ENCODE data around the gene SCGB1D4.
"Not testable (repeated sequence)": the region's sequence is repeated elsewhere in the genome, so short reads cannot be mapped to it uniquely, and the experiment has no call there.

Gene SCGB1D4
- total RNA-seq = 0 to 0.03 (median 0) reads per million in 18 experiments

DNA sequence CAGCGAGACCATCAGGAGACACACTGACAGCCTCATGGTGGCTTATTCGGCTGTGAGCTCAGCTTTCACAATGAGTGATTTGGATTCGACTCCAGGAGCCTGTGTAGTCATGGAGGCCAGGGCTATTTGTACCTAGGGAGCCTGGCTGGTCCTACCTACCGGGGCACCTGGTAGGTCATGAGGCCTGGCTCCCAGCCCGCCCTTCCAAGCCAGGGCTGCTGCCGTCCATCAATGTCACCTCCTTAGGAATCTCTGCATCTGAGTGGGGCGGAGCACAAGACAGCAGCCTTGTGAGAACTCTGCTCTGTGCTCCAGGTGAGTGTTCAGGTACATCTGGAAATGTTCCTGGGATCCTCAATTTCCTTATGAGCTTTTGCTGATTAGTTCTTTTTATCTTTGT, at the start of gene SCGB1D4:
SCGB1D4 (minus strand) TSS at position 101 of the 400 bp plus-strand sequence; CDS start at position 36, 65 bp downstream.
- DNase-seq = no peak

DNA sequence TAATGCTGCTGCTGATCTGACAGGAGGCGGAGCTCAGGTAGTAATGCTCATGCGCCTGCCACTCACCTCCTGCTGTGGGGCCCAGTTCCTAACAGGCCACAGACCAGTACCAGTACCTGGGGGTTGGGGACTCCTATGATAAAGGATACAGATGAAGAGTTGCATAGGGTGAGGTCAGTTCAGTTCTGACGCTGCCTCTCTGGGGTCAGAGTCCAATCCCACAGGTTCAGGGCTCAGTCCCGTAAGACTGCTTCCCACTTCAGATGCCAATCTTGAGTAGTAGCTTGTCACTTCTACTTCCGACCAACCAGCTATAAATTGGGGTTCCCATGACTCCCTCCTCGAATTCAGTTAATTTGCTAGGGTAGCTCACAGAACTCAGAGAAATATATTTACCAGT, 47.0 kb upstream of the SCGB1D4 start:
- DNase-seq = no peak

DNA sequence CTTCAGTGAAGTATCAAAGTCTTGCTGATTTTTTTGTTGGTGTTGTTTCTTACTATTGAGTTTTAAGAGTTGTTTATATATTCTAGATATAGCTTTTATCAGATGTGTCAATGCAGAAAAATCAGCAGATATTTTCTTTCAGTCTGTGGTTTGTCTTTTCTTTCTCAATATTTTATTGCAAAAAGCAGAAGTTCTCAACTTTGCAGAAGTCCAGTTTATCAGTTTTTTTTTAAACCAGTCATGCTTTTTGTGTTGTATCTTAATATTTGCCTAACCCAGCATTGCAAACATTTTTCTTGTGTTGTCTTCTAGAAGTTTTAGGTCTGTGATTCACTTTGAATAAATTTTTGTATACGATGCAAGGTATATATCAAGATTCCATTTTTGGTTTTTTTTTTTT, 45.3 kb upstream of the SCGB1D4 start:
- DNase-seq = peak; percentile 47 to 94

GRCh38 chr11:62343646-62344190, 44.8 kb upstream of the SCGB1D4 start:
- peak; percentile 69 to 71 for DNase-seq

GRCh38 chr11:62341588-62341987, 42.7 kb upstream of the SCGB1D4 start:
- DNase-seq = peak in 1 of 2 donors; percentile 9

DNA sequence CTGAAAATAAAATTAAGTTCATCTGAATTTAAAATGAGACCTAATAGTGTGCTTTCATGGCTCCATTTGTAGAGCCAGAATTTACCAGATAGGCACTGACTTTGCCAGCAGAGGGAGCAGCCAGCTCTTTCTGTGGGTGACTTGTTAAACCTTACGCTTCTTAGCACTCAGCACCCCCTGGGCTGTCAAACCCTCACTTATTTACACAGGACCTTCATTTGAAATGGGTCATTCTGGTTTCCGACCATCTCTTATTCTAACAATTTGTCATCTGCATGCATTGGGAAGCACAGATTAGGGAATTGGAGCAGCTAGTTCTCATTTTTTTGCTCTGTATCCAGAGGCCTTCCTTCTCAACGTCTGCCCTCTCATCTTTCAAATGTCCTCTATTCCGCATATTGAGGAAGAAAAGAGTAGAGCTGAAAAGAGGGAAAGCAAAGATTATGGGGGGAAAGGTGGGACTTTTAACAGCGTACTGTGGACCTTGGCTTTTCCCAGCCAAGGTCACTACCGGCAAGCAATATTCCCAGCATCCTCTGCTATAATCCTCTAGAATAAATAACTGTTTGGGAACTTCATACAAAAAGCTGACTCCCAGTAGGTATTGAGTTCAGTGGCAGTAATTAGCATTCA, 41.5 kb upstream of the SCGB1D4 start:
- peak; percentile 74 to 75 for DNase-seq

GRCh38 chr11:62338218-62338617, 39.3 kb upstream of the SCGB1D4 start:
- no peak for DNase-seq

GRCh38 chr11:62337303-62338181, 38.7 kb upstream of the SCGB1D4 start, which contains the start of gene ASRGL1:
ASRGL1 (plus strand) TSS chr11:62337448; CDS start chr11:62337978, 530 bp downstream.
- DNase-seq = peak; percentile 70 to 83

- DNase-seq = not testable (repeated sequence)
Measured at GRCh38 chr11:62336949-62337302, 38.1 kb upstream of the SCGB1D4 start.

DNA sequence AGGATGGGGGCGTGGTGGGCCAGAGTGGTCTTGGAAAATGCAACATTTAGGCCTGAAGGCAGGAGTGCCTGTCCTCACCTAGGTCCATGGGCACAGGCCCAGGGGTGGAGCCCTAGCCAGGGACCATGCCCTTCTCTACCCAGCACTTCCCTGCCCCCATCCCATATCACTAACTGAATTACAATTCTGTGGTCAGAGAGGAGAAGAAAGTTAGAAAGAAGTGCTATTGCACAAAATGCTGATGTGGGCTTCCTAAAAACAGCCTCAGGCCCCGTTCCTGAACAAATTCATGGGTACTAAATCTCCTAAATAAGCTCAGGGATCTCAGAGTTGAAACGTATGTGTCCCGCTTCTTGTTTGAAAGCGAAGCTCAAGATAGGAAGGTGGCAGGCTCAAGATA, 34.9 kb upstream of the SCGB1D4 start:
- peak in 1 of 2 donors; percentile 30 for DNase-seq

DNA sequence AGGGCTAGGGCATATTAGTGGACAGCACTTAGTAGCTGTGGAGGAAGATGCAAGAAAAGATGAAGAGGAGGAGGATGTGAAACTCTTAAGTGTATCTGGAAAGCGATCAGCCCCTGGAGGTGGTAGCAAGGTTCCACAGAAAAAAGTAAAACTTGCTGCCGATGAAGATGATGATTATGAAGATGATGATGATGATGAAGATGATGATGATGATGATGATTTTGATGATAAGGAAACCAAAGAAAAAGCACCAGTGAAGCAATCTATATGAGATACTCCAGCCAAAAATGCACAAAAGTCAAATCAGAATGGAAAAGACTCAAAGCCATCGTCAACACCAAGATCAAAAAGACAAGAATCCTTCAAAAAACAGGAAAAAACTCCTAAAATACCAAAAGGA, 32.4 kb upstream of the SCGB1D4 start:
- not testable (repeated sequence) for DNase-seq

DNA sequence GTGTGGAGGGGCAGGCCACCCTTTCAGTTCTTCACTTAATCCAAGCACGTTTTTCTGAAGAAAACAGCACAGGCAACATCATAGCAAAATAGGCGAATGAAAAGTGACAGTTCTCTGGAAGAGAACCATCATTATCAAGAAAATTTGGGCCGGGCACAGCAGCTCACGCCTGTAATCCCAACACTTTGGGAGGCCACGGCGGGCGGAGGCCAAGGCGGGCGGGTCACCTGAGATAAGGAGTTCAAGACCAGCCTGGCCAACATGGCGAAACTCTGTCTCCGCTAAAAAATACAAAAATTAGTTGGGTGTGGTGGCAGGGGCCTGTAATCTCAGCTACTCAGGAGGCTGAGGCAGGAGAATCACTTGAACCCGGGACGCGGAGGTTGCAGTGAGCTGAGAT, 28.7 kb upstream of the SCGB1D4 start:
- not testable (repeated sequence) for DNase-seq

DNA sequence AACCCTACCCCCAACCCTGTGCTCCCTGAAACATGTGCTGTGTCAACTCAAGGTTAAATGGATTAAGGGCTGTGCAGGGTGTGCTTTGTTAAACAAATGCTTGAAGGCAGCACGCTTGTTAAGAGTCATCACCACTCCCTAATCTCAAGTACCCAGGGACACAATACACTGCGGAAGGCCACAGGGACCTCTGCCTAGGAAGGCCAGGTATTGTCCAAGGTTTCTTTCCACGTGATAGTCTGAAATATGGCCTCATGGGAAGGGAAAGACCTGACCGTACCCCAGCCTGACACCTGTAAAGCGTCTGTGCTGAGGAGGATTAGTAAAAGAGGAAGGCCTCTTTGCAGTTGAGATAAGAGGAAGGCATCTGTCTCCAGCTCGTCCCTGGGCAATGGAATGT, 27.8 kb upstream of the SCGB1D4 start:
- DNase-seq = not testable (repeated sequence)

GRCh38 chr11:62325781-62326180, 26.9 kb upstream of the SCGB1D4 start:
- DNase-seq = not testable (repeated sequence)

DNA sequence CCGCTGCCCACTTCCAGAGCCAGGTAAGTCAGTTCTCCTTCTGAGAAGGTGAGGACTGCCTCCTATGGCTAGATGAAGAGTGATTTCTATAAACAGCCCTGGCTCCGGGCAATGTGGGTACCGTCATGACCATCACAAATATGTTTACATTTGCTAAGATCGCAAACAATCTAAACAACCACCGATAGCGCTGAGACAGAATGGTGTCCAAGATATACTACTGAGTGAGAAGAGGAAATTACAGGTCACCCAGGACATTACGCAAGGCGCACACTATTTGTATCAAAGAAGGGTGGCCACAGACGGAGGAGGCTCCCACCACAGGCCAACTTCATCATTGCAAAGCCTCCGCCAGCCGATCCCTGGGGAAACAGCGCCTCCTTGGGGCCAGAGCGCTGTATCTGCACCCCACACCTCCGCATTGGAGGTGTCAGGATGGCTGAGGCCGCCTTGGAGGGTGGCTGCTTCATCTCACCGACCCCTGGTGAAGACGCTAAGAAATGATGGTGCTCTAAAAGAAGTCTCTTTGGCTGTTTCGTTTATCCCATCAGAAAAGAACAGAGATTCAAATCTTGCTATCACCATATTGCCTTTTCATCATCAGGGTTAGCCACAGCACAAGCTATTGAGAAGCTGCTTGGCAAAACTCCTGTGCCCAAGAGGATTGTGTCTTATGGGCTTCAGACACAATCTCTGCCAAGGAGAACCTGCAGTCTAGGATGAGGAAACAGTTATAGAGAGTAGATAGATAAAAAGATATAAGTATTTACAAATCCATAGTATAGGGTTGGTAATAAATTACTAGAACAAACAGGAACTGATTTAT, 26.1 kb upstream of the SCGB1D4 start:
- DNase-seq = peak; percentile 83 to 87

GRCh38 chr11:62322524-62322923, 23.6 kb upstream of the SCGB1D4 start:
- no peak for DNase-seq

- peak; percentile 54 to 76 for DNase-seq
Measured at GRCh38 chr11:62315431-62315830, 16.6 kb upstream of the SCGB1D4 start.

- no peak for DNase-seq
Measured at GRCh38 chr11:62309991-62310390, 11.1 kb upstream of the SCGB1D4 start.

DNA sequence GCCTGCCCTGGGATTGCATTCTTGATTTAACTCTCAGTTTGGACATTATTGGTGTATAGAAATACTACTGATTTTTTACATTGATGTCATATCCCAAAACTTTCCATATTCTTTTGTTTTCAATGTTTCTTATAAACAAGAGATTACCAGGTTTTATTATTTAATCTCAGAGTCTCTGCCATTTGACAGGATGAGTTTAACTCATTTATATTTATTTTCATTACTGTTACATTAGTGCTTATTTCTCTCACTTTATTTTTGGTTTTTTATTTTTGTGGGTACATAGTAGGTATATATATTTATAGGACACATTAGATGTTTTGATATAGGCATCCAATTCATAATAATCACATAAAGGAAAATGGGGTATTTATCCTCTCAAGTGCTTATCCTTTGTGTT, 9.1 kb upstream of the SCGB1D4 start:
- no peak for DNase-seq

GRCh38 chr11:62306227-62306626, 7.4 kb upstream of the SCGB1D4 start:
- DNase-seq = no peak

- peak in 1 of 2 donors; percentile 12 for DNase-seq
Measured at GRCh38 chr11:62295504-62295903, 3.4 kb downstream of the SCGB1D4 start.

DNA sequence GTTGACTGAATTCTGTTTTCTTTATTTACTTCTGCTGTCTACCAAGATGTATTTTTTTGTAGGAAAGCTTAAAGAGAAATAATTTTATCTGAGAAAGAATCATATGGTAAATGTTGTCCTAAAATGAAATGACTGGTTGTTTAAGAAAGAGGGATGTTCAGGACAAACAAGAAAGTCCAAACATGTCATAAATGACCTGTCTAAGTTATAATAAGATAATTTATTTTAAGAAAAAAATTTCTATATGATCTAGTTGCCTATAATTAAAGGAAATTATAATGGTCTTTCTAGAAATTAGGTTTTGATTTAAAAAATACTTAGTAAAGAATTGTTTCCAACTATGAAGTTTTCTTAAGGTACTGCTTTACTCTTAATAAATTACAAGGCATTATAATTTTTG, 18.4 kb downstream of the SCGB1D4 start:
- DNase-seq = no peak

Data from inflammatory macrophage (primary cell).